ENCODE results near the gene SCAPER. TPM values are rescaled to one million over a fixed set of nuclear protein-coding genes. Genes with fewer than 3 reads are reported as not detected.

SCAPER gene
- total RNA-seq, 2 experiments from 2014 or later: 20.4 to 29.5 TPM

GRCh38 chr15:76343313-76343996, 561.7 kb downstream of the SCAPER start:
- DNase-seq: no peak
- H3K4me1 Mint-ChIP-seq: peaks cover 46% of the 10 kb centered on the region
- peaks cover 25% of the 10 kb centered on the region for H3K36me3 Mint-ChIP-seq
- H3K4me3 Mint-ChIP-seq: no peak overlapping the region
- no peak overlapping the region for H3K27ac Mint-ChIP-seq
- no peaks in the 10 kb centered on the region for H3K9me3 Mint-ChIP-seq (ENCODE audit: low read depth)
- H3K27me3 Mint-ChIP-seq: peaks cover 84% of the 10 kb centered on the region
- ATAC-seq: no peak
- CTCF ChIA-PET: interaction anchor here (1.3 to 2.5 kb wide), 2 partner anchors 7 to 9 kb away, joined by 5 to 7 read pairs; partner anchors contain the start of gene ISL2

- peaks cover 47% of the 10 kb centered on the region for H3K4me1 Mint-ChIP-seq
- no peaks in the 10 kb centered on the region for H3K9me3 Mint-ChIP-seq (ENCODE audit: low read depth)
- ATAC-seq (no peak), DNase-seq (no peak)
- H3K27ac Mint-ChIP-seq: no peak overlapping the region
- peaks cover 22% of the 10 kb centered on the region for H3K36me3 Mint-ChIP-seq
- H3K4me3 Mint-ChIP-seq: no peak overlapping the region
- CTCF ChIA-PET: no interaction called here
- H3K27me3 Mint-ChIP-seq: peaks cover 79% of the 10 kb centered on the region
Observed at GRCh38 chr15:76342382-76343201, 562.5 kb downstream of the SCAPER start.

- H3K27me3 Mint-ChIP-seq: peaks cover 82% of the 10 kb centered on the region
- CTCF ChIA-PET: interaction anchor here (1.0 kb wide), 1 partner anchor 31 kb away, joined by 3 read pairs; the partner anchor contains the start of gene ETFA
- DNase-seq (no peak), ATAC-seq (no peak)
- H3K9me3 Mint-ChIP-seq (ENCODE audit: low read depth): no peaks in the 10 kb centered on the region
- peaks cover 23% of the 10 kb centered on the region for H3K36me3 Mint-ChIP-seq
- H3K4me1 Mint-ChIP-seq: peaks cover 51% of the 10 kb centered on the region
- no peak overlapping the region for H3K27ac Mint-ChIP-seq
- H3K4me3 Mint-ChIP-seq: no peak overlapping the region
Observed at GRCh38 chr15:76342058-76342381, 563.1 kb downstream of the SCAPER start.

- Mint-ChIP-seq H3K27ac (no peak overlapping the region), H3K9me3 (ENCODE audit: low read depth) (no peaks in the 10 kb centered on the region), H3K4me1 (peaks cover 54% of the 10 kb centered on the region), H3K27me3 (peaks cover 83% of the 10 kb centered on the region), H3K36me3 (peaks cover 23% of the 10 kb centered on the region), H3K4me3 (peak overlapping the region; percentile 25)
- CTCF ChIA-PET: interaction anchor here (1.0 kb wide), 1 partner anchor 30 kb away, joined by 3 read pairs; the partner anchor contains the start of gene ETFA
- DNase-seq (no peak), ATAC-seq (no peak)
Observed at GRCh38 chr15:76341366-76342057, 563.6 kb downstream of the SCAPER start.

GRCh38 chr15:76340803-76341365, 564.3 kb downstream of the SCAPER start:
- Mint-ChIP-seq H3K4me3 (peak overlapping the region; percentile 86), H3K27ac (peak overlapping the region; percentile 43), H3K27me3 (peaks cover 82% of the 10 kb centered on the region), H3K9me3 (ENCODE audit: low read depth) (no peaks in the 10 kb centered on the region), H3K4me1 (peaks cover 57% of the 10 kb centered on the region), H3K36me3 (peaks cover 23% of the 10 kb centered on the region)
- DNase-seq: peak; percentile 64
- ATAC-seq: peak; percentile 17
- CTCF ChIA-PET: interaction anchor here (1.0 kb wide), 1 partner anchor 29 kb away, joined by 3 read pairs; the partner anchor contains the start of gene ETFA

- Mint-ChIP-seq H3K9me3 (ENCODE audit: low read depth) (no peaks in the 10 kb centered on the region), H3K27me3 (peaks cover 79% of the 10 kb centered on the region), H3K36me3 (peaks cover 23% of the 10 kb centered on the region), H3K4me3 (peak overlapping the region; percentile 86), H3K4me1 (peaks cover 58% of the 10 kb centered on the region), H3K27ac (peak overlapping the region; percentile 39)
- DNase-seq: no peak
- CTCF ChIA-PET: interaction anchor here (0.7 kb wide), 1 partner anchor 9 kb away, joined by 3 read pairs; no protein-coding TSS in a partner anchor
- no peak for ATAC-seq
Observed at GRCh38 chr15:76340198-76340802, 564.8 kb downstream of the SCAPER start.

- H3K27me3 Mint-ChIP-seq: peaks cover 75% of the 10 kb centered on the region
- H3K36me3 Mint-ChIP-seq: peaks cover 23% of the 10 kb centered on the region
- H3K4me3 Mint-ChIP-seq: peak overlapping the region; percentile 86
- peaks cover 61% of the 10 kb centered on the region for H3K4me1 Mint-ChIP-seq
- DNase-seq (no peak), ATAC-seq (no peak)
- peak overlapping the region; percentile 39 for H3K27ac Mint-ChIP-seq
- CTCF ChIA-PET: interaction anchor here (0.7 kb wide), 1 partner anchor 8 kb away, joined by 3 read pairs; no protein-coding TSS in a partner anchor
- no peaks in the 10 kb centered on the region for H3K9me3 Mint-ChIP-seq (ENCODE audit: low read depth)
Observed at GRCh38 chr15:76339305-76340197, 565.6 kb downstream of the SCAPER start.

- DNase-seq (no peak), ATAC-seq (no peak)
- Mint-ChIP-seq H3K4me1 (peaks cover 66% of the 10 kb centered on the region), H3K27me3 (peaks cover 70% of the 10 kb centered on the region), H3K4me3 (peak overlapping the region; percentile 86), H3K36me3 (peaks cover 21% of the 10 kb centered on the region), H3K27ac (no peak overlapping the region), H3K9me3 (ENCODE audit: low read depth) (no peaks in the 10 kb centered on the region)
- CTCF ChIA-PET: no interaction called here
Observed at GRCh38 chr15:76338486-76339304, 566.4 kb downstream of the SCAPER start.

- CTCF ChIA-PET: interaction anchor here (1.6 kb wide), 1 partner anchor 14 kb away, joined by 4 read pairs; no protein-coding TSS in a partner anchor
- H3K27ac Mint-ChIP-seq: no peak overlapping the region
- H3K4me3 Mint-ChIP-seq: peak overlapping the region; percentile 76
- H3K36me3 Mint-ChIP-seq: peaks cover 19% of the 10 kb centered on the region
- DNase-seq (no peak), ATAC-seq (no peak)
- H3K9me3 Mint-ChIP-seq (ENCODE audit: low read depth): no peaks in the 10 kb centered on the region
- peaks cover 64% of the 10 kb centered on the region for H3K27me3 Mint-ChIP-seq
- H3K4me1 Mint-ChIP-seq: peaks cover 62% of the 10 kb centered on the region
Observed at GRCh38 chr15:76337696-76338485, 567.2 kb downstream of the SCAPER start.

GRCh38 chr15:76337059-76337695, 568.0 kb downstream of the SCAPER start:
- Mint-ChIP-seq H3K27ac (peak overlapping the region; percentile 44), H3K27me3 (peaks cover 64% of the 10 kb centered on the region), H3K36me3 (peaks cover 19% of the 10 kb centered on the region), H3K9me3 (ENCODE audit: low read depth) (no peaks in the 10 kb centered on the region), H3K4me3 (peak overlapping the region; percentile 76), H3K4me1 (peaks cover 61% of the 10 kb centered on the region)
- DNase-seq: peak; percentile 48
- CTCF ChIA-PET: interaction anchor here (1.0 to 1.6 kb wide), 2 partner anchors 15 to 637 kb away, joined by 3 to 4 read pairs; no protein-coding TSS in a partner anchor
- ATAC-seq: no peak

All from activated CD8-positive, alpha-beta memory T cell treated with anti-CD3 and anti-CD28 coated beads, Interleukin-2, amount 10 ng/mL, durations not matched to agents 7 days and 5 days (primary cell).